Measurements from ENCODE around the gene RTEL1. TPM values are rescaled to one million over a fixed set of nuclear protein-coding genes. Genes with fewer than 3 reads are reported as not detected.
A peak's percentile ranks its signal among the peaks of the same experiment; 100 is the strongest.
"Not testable (repeated sequence)": the region's sequence is repeated elsewhere in the genome, so short reads cannot be mapped to it uniquely, and the experiment has no call there.

Gene RTEL1
- total and polyA plus RNA-seq, 3 donors from 2014 or later = 34.2 to 84.6 (median 56.8) TPM

DNA sequence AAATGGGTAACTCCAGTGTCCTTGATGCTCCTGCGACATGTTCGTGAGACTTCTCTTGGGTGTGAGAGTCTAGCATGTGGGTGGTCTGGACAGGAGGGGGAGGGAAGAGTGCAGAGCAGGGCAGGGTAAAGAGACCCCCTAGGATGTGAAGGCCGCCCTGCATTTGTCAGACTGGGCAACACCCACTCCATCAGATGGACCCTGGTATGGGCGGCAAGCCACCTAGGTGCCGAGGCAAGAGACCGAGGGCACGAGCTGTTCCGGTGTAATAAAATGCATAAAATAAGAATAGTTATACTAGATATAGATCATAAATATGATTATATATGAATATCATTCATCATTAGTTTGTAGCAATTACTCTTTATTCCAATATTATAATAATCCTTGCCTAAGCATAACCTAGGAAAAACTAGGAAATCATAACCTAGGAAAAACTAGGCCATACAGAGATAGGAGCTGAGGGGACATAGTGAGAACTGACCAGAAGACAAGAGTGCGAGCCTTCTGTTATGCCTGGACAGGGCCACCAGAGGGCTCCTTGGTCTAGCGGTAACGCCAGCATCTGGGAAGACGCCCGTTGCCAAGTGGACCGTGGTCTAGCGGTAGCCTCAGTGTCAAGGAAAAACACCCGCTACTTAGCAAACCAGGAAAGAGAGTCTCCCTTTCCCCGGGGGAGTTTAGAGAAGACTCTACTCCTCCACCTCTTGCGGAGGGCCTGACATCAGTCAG lies 44.1 kb upstream of the RTEL1 start:
- H3K4me3 ChIP-seq; H3K9me3 ChIP-seq; H3K27ac ChIP-seq; intact Hi-C loops (cut with DNase I; ENCODE audit: low total_unique reads); H3K4me1 ChIP-seq; H3K27me3 ChIP-seq; H3K36me3 ChIP-seq (ENCODE audit: low read depth, missing control alignments): not testable (repeated sequence)
- DNase-seq = peak; percentile 52
- TF ChIP-seq, protein P1, sequence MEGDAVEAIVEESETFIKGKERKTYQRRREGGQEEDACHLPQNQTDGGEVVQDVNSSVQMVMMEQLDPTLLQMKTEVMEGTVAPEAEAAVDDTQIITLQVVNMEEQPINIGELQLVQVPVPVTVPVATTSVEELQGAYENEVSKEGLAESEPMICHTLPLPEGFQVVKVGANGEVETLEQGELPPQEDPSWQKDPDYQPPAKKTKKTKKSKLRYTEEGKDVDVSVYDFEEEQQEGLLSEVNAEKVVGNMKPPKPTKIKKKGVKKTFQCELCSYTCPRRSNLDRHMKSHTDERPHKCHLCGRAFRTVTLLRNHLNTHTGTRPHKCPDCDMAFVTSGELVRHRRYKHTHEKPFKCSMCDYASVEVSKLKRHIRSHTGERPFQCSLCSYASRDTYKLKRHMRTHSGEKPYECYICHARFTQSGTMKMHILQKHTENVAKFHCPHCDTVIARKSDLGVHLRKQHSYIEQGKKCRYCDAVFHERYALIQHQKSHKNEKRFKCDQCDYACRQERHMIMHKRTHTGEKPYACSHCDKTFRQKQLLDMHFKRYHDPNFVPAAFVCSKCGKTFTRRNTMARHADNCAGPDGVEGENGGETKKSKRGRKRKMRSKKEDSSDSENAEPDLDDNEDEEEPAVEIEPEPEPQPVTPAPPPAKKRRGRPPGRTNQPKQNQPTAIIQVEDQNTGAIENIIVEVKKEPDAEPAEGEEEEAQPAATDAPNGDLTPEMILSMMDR (IDR thresholded peaks at IDR 0.05) = peak in 2 of 3 experiments; percentile 33 to 43
- WGBS, 2 donors = 74 to 76% methylated on average over 16 to 18 of the region's 18 CpGs

DNA sequence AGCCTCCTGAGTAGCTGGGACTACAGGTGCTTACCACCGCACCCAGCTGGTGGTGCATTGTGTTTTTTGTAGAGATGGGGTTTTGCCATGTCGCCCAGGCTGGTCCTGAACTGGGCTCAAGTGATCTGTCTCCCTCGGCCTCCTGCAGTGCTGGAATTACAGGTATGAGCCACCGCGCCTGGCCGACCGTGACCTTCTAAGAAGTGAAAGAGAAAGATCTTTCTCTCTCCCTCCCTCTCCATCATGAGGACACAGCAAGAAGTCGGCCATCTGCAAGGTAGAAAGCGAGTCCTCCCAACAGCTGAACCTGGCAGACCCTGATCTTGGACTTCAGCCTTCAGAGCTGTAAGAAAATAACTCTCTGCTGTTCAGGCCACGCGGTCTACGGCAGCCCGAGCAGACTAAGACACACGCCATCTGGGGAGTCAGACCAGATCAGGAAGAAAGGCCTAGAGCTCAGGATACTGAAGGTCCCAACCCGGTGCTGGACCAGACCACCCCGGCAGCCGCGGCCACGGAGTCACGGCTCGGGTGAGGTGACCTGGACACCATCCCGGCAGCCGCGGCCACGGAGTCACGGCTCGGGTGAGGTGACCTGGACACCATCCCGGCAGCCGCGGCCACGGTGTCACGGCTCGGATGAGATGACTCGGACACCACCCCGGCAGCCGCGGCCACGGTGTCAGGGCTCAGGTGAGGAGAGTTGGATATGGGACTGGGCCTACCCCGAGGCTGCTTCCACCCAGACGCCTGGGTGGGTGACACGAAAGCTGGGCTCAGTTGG lies 40.8 kb upstream of the RTEL1 start:
- no peaks in the 10 kb centered on the region for H3K36me3 ChIP-seq (ENCODE audit: low read depth, missing control alignments)

DNA sequence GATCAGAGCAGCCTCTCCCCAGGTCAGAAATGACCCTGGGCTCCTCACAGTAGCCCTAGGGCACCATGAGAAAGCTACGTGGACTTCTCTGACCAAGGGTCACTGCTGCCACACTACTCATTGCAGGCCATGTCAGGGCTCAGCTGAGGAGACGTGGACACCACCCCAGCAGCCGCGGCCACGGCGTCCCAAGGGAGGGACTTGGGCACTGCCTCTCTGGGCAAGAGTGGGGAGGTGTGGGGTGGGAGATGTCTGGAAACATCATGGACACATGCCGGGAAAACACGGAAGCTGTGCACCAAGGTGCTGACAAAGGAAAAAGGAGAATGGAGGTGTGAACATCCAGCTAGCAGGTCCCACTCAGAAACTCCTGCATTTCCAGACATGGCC lies 40.2 kb upstream of the RTEL1 start:
- intact Hi-C loops (cut with DNase I; ENCODE audit: low total_unique reads) = no loop called here
- Histone ChIP-seq H3K4me1 (no peaks in the 10 kb centered on the region), H3K9me3 (no peaks in the 10 kb centered on the region), H3K4me3 (no peak overlapping the region), H3K27ac (no peak overlapping the region), H3K36me3 (ENCODE audit: low read depth, missing control alignments) (no peaks in the 10 kb centered on the region), H3K27me3 (no peaks in the 10 kb centered on the region)
- 87 to 97% methylated on average over 8 of the region's 8 CpGs for WGBS, 2 donors
- DNase-seq = no peak
- TF ChIP-seq, protein P1 (IDR thresholded peaks at IDR 0.05) = no peak
- no peak for TF ChIP-seq POLR2A (IDR thresholded peaks at IDR 0.05)

More for the DNA sequence above, 40.8 kb upstream of the RTEL1 start:
- WGBS, 2 donors = 93 to 95% methylated on average over 11 to 41 of the region's 41 CpGs
- TF ChIP-seq POLR2A (IDR thresholded peaks at IDR 0.05) = no peak
- TF ChIP-seq, protein P1 (IDR thresholded peaks at IDR 0.05) = no peak
- H3K4me1 ChIP-seq = no peaks in the 10 kb centered on the region
- H3K27me3 ChIP-seq = no peaks in the 10 kb centered on the region
- intact Hi-C loops (cut with DNase I; ENCODE audit: low total_unique reads) = no loop called here
- no peak overlapping the region for H3K4me3 ChIP-seq
- no peak overlapping the region for H3K27ac ChIP-seq
- DNase-seq = no peak
- no peaks in the 10 kb centered on the region for H3K9me3 ChIP-seq

DNA sequence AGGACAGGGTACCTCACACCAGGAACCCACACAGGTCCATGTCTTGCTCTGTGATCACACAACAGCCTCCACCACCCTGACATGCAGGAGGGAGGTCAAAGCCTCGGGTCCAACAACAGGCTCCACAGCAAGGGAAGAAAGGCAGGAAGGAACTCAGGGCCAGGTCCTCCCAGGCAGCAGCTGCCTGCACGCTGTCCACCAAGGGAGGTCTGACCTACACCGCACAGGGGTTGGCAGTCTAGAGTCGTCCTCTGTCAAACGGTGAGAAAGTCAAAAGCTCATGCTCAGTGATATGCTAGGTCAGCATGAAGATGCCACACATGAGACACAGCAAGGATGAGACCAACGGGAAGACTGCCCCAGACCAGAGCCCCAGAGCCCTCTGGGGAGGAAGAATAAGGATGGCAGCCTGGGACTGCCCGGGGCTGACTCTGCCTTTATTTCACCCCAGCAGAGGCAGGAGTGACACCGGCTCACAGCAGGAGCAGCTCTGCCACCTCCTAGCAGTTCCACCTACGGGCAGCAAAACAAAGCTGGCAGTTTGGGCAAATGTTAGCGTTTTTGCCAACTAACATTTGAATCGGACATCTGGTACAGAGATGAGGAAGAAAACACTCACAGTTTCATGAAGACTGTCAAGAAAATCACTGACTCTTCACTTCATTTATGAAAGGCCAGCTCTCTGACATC lies 39.7 kb upstream of the RTEL1 start:
- no peaks in the 10 kb centered on the region for H3K36me3 ChIP-seq (ENCODE audit: low read depth, missing control alignments)
- intact Hi-C loops (cut with DNase I; ENCODE audit: low total_unique reads) = no loop called here
- no peaks in the 10 kb centered on the region for H3K27me3 ChIP-seq
- no peak for DNase-seq
- no peak overlapping the region for H3K4me3 ChIP-seq
- H3K9me3 ChIP-seq = no peaks in the 10 kb centered on the region
- 86 to 94% methylated on average over 10 to 11 of the region's 11 CpGs for WGBS, 2 donors
- no peak for TF ChIP-seq POLR2A (IDR thresholded peaks at IDR 0.05)
- TF ChIP-seq, protein P1 (IDR thresholded peaks at IDR 0.05) = no peak
- H3K4me1 ChIP-seq = no peaks in the 10 kb centered on the region
- H3K27ac ChIP-seq = no peak overlapping the region

All from testis (tissue), 3 donors.